K562 (cell line): Measurements from ENCODE around the gene EFEMP2. TPM values are rescaled to one million over a fixed set of nuclear protein-coding genes. Genes with fewer than 3 reads are reported as not detected.
A peak's percentile ranks its signal among the peaks of the same experiment; 100 is the strongest.

Source experiments
- BACH1 ChIP-seq: fragments of 200-800 bp; sonication (Bioruptor generic); IDR thresholded peaks from 2 replicates; pipeline ENCODE4 v1.6.1; 2016; ENCODE audit warnings: missing genetic modification characterization, missing compliant biosample characterization
- CREB3 ChIP-seq: fragments of 450-650 bp; conservative IDR thresholded peaks from 2 replicates; pipeline ENCODE4 v1.6.1; 2016; ENCODE audit warnings: missing genetic modification characterization, low read depth, mild to moderate bottlenecking, missing compliant biosample characterization, moderate library complexity
- CREM ChIP-seq: IDR thresholded peaks from 2 replicates; pipeline ENCODE4 v1.6.1; 2014; ENCODE audit warnings: antibody characterized with exemption, low read depth
- CTBP1 ChIP-seq: fragments of 450-650 bp; IDR thresholded peaks from 2 replicates; pipeline ENCODE4 v1.6.1; 2016; ENCODE audit warnings: borderline replicate concordance
- ESRRA ChIP-seq: fragments of 450-650 bp; IDR thresholded peaks from 2 replicates; pipeline ENCODE4 v1.6.1; 2014; ENCODE audit warnings: low read depth, mild to moderate bottlenecking, moderate library complexity, borderline replicate concordance
- FIP1L1 ChIP-seq: fragments of 200-400 bp; formaldehyde crosslinking; IDR thresholded peaks from 2 replicates; pipeline ENCODE4 v1.6.1; 2018; ENCODE audit warnings: mild to moderate bottlenecking, low read depth, low read length; ENCODE audit not compliant: poor library complexity, severe bottlenecking
- FOSL1 ChIP-seq: fragments of 200-800 bp; sonication (Bioruptor generic); conservative IDR thresholded peaks from 2 replicates; pipeline ENCODE4 v1.6.1; 2016; ENCODE audit warnings: missing genetic modification characterization, missing compliant biosample characterization
- GABPB1 ChIP-seq: sonication (generic); formaldehyde crosslinking; IDR thresholded peaks from 2 replicates; pipeline ENCODE4 v1.8.0; 2022; ENCODE audit warnings: mild to moderate bottlenecking, missing genetic modification reagents
- HDAC8 ChIP-seq: fragments of 450-650 bp; IDR thresholded peaks from 2 replicates; pipeline ENCODE4 v1.6.1; 2016; ENCODE audit warnings: mild to moderate bottlenecking, missing genetic modification characterization, moderate library complexity, missing compliant biosample characterization
- KDM2B ChIP-seq: fragments of 250-450 bp; sonication (Bioruptor Pico); IDR thresholded peaks from 2 replicates; pipeline ENCODE4 v1.8.0; 2021; ENCODE audit warnings: mild to moderate bottlenecking, moderate library complexity
- LARP7 ChIP-seq: fragments of 450-650 bp; IDR thresholded peaks from 2 replicates; pipeline ENCODE4 v1.6.1; 2016
- MEIS2 ChIP-seq: fragments of 450-650 bp; IDR thresholded peaks from 2 replicates; pipeline ENCODE4 v1.6.1; 2014; ENCODE audit warnings: mild to moderate bottlenecking; ENCODE audit not compliant: partially characterized antibody
- MITF ChIP-seq: IDR thresholded peaks from 2 replicates; pipeline ENCODE4 v1.6.1; 2014; ENCODE audit warnings: antibody characterized with exemption
- NELFE ChIP-seq: IDR thresholded peaks from 2 replicates; pipeline ENCODE4 v1.6.1; 2011; ENCODE audit warnings: mild to moderate bottlenecking; ENCODE audit not compliant: insufficient read depth, insufficient read length
- NR0B1 ChIP-seq: fragments of 450-650 bp; IDR thresholded peaks from one replicate; pipeline ENCODE4 v1.6.1; 2018; ENCODE audit warnings: mild to moderate bottlenecking, moderate library complexity; ENCODE audit not compliant: partially characterized antibody
- POLR2A ChIP-seq: fragments of 450-650 bp; conservative IDR thresholded peaks from 2 replicates; pipeline ENCODE4 v1.6.1; 2016
- PYGO2 ChIP-seq: fragments of 450-650 bp; IDR thresholded peaks from 2 replicates; pipeline ENCODE4 v1.6.1; 2016; ENCODE audit warnings: mild to moderate bottlenecking, missing genetic modification characterization, moderate library complexity, missing compliant biosample characterization
- SMAD2 ChIP-seq: fragments of 150-350 bp; IDR thresholded peaks from 2 replicates; pipeline ENCODE4 v1.6.1; 2014; ENCODE audit warnings: low read depth, mild to moderate bottlenecking, low read length
- SP1 ChIP-seq: sonication (generic); formaldehyde crosslinking; IDR thresholded peaks from 2 replicates; pipeline ENCODE4 v1.8.1; 2022; ENCODE audit warnings: mild to moderate bottlenecking, missing genetic modification reagents
- STAT5A ChIP-seq: IDR thresholded peaks from 2 replicates; pipeline ENCODE4 v1.6.1; 2012; ENCODE audit warnings: low read length, inconsistent platforms, borderline replicate concordance
- TCFL5 ChIP-seq: fragments of 250-450 bp; sonication (Bioruptor Pico); conservative IDR thresholded peaks from 2 replicates; pipeline ENCODE4 v1.6.1; 2021; ENCODE audit warnings: mild to moderate bottlenecking, moderate library complexity, matching md5 sums
- XRCC4 ChIP-seq: IDR thresholded peaks from one replicate; pipeline ENCODE4 v1.6.1; 2011; ENCODE audit not compliant: insufficient read depth, insufficient read length; ENCODE audit errors: extremely low read depth
- ZBED1 ChIP-seq: IDR thresholded peaks from 2 replicates; pipeline ENCODE4 v1.6.1; 2014
- ZBTB2 ChIP-seq: fragments of 450-650 bp; IDR thresholded peaks from 2 replicates; pipeline ENCODE4 v1.6.1; 2016; ENCODE audit warnings: antibody characterized with exemption
- ZKSCAN3 ChIP-seq: fragments of 250-450 bp; sonication (Bioruptor Pico); IDR thresholded peaks from 2 replicates; pipeline ENCODE4 v1.4.0; 2020
- ZNF133 ChIP-seq: fragments of 250-450 bp; sonication (Bioruptor Pico); IDR thresholded peaks from 2 replicates; pipeline ENCODE4 v1.4.0; 2020; ENCODE audit warnings: mild to moderate bottlenecking
- ZNF217 ChIP-seq: sonication (generic); formaldehyde crosslinking; IDR thresholded peaks from 2 replicates; pipeline ENCODE4 v1.8.0; 2022; ENCODE audit warnings: mild to moderate bottlenecking, missing genetic modification reagents
- polyA plus RNA-seq, 8 experiments: library from polyadenylated mRNA; depleted of rRNA in 4 of 8; stranded (reverse) in 5 of 8; unstranded in 3 of 8; fragments of >200 nt; fragmentation: Nextera tagmentation in 2 of 8; fragmentation: Illumina TruSeq in 1 of 8; extraction: Ambion mirVana in 2 of 8; extraction: Trizol in 1 of 8; gene quantifications; 2 replicates each; pipeline versions ENCODE4 v1.2.1 to v1.2.3, GENCODE V29; 2011 to 2014; ENCODE audit warnings: inconsistent platforms in 1 of 8, missing spikeins in 1 of 8
- total RNA-seq, 7 experiments: library from RNA; depleted of rRNA in 6 of 7; stranded (reverse); fragments of >200 nt in 6 of 7; fragmentation: Illumina TruSeq in 2 of 7; extraction: Trizol in 2 of 7; gene quantifications; 2 replicates each; pipeline versions ENCODE4 v1.2.1 to v1.2.3, GENCODE V29; 2011 to 2021; ENCODE audit warnings: low replicate concordance in 1 of 7

EFEMP2 gene
- total and polyA plus RNA-seq, 9 of the 15 experiments (the other 6 are each of a cell fraction or from before 2014, with no cell fraction given) = 0.07 to 2.9 (median 0.69) TPM; not detected in 1

- TF ChIP-seq BACH1 (tag) (no peak), GABPB1 (CRISPR knock-in tag) (no peak), HDAC8 (tag) (no peak), PYGO2 (no peak), NR0B1 (no peak), MITF (0 out of 2 replicates have a peak, but pooled peaks have one; percentile 29), CREB3 (tag) (no peak), ZBED1 (no peak), ZBTB2 (no peak), CREM (peak; percentile 95), FIP1L1 (peak; percentile 34), SMAD2 (no peak), SP1 (peak; percentile 89), KDM2B (CRISPR knock-in tag) (no peak), STAT5A (no peak), CTBP1 (peak; percentile 90), NELFE (peak; percentile 41), MEIS2 (no peak), LARP7 (no peak), ZKSCAN3 (CRISPR knock-in tag) (no peak), POLR2A (peak; percentile 97), XRCC4 (no peak), ZNF217 (no peak), ZNF133 (CRISPR knock-in tag) (no peak), FOSL1 (tag) (no peak), ESRRA (peak; percentile 85), TCFL5 (no peak)
These were observed 27.7 kb upstream of the EFEMP2 start, which contains the start of gene FOSL1 (continued) for GRCh38 chr11:65900125-65900898.
